ENCODE measurements around the gene PCDH12. TPM values are rescaled to one million over a fixed set of nuclear protein-coding genes. Genes with fewer than 3 reads are reported as not detected.

Gene PCDH12
- polyA plus RNA-seq, 1 donor from 2014 or later = not detected

- Histone ChIP-seq H3F3A (ENCODE audit: insufficient read depth, low read length, poor library complexity, severe bottlenecking) (no peaks in the 10 kb centered on the region), H2AFZ (ENCODE audit: low read depth, low read length) (no peak overlapping the region), H3K27me3 (ENCODE audit: insufficient read depth, low read depth, low read length) (no peaks in the 10 kb centered on the region), H3K27ac (ENCODE audit: low read length) (no peak overlapping the region), H3K4me3 (ENCODE audit: low read length) (no peak overlapping the region), H4K20me1 (ENCODE audit: insufficient read depth) (no peaks in the 10 kb centered on the region), H3K9me2 (ENCODE audit: insufficient read depth, low read length) (no peaks in the 10 kb centered on the region), H3K36me3 (ENCODE audit: insufficient read depth, low read length) (no peaks in the 10 kb centered on the region), H3K4me2 (ENCODE audit: low read length) (no peak overlapping the region), H3K9me3 (ENCODE audit: low read length) (no peaks in the 10 kb centered on the region), H3K79me2 (replicated peaks; ENCODE audit: insufficient read depth, low read length) (no peaks in the 10 kb centered on the region), H3K9ac (ENCODE audit: low read length) (no peak overlapping the region)
- TF ChIP-seq RAD21 (conservative IDR thresholded peaks at IDR 0.05) = no peak
- TF ChIP-seq EZH2 (IDR thresholded peaks at IDR 0.05; ENCODE audit: borderline replicate concordance, insufficient read depth, low read length, poor library complexity, severe bottlenecking) = no peak
- TF ChIP-seq TAF1 (IDR thresholded peaks at IDR 0.05; ENCODE audit: low read depth) = no peak
- no peak for TF ChIP-seq POLR2AphosphoS5 (IDR thresholded peaks at IDR 0.05)
- TF ChIP-seq CTCF (IDR thresholded peaks at IDR 0.05; ENCODE audit: poor library complexity, severe bottlenecking) = no peak
- TF ChIP-seq EP300 (conservative IDR thresholded peaks at IDR 0.05; ENCODE audit: poor library complexity, severe bottlenecking) = no peak
- TF ChIP-seq, protein P1, sequence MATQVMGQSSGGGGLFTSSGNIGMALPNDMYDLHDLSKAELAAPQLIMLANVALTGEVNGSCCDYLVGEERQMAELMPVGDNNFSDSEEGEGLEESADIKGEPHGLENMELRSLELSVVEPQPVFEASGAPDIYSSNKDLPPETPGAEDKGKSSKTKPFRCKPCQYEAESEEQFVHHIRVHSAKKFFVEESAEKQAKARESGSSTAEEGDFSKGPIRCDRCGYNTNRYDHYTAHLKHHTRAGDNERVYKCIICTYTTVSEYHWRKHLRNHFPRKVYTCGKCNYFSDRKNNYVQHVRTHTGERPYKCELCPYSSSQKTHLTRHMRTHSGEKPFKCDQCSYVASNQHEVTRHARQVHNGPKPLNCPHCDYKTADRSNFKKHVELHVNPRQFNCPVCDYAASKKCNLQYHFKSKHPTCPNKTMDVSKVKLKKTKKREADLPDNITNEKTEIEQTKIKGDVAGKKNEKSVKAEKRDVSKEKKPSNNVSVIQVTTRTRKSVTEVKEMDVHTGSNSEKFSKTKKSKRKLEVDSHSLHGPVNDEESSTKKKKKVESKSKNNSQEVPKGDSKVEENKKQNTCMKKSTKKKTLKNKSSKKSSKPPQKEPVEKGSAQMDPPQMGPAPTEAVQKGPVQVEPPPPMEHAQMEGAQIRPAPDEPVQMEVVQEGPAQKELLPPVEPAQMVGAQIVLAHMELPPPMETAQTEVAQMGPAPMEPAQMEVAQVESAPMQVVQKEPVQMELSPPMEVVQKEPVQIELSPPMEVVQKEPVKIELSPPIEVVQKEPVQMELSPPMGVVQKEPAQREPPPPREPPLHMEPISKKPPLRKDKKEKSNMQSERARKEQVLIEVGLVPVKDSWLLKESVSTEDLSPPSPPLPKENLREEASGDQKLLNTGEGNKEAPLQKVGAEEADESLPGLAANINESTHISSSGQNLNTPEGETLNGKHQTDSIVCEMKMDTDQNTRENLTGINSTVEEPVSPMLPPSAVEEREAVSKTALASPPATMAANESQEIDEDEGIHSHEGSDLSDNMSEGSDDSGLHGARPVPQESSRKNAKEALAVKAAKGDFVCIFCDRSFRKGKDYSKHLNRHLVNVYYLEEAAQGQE (IDR thresholded peaks at IDR 0.05; ENCODE audit: borderline replicate concordance) = no peak
- TF ChIP-seq SMC3 (conservative IDR thresholded peaks at IDR 0.05; ENCODE audit: poor library complexity) = no peak
- TF ChIP-seq MXI1 (conservative IDR thresholded peaks at IDR 0.05; ENCODE audit: poor library complexity, severe bottlenecking) = no peak
Measured at GRCh38 chr5:141997358-141997960, 39.5 kb upstream of the PCDH12 start.

- Histone ChIP-seq H3K9ac (ENCODE audit: low read length) (no peak overlapping the region), H3K27me3 (ENCODE audit: insufficient read depth, low read depth, low read length) (no peaks in the 10 kb centered on the region), H3K9me3 (ENCODE audit: low read length) (no peaks in the 10 kb centered on the region), H3K4me3 (ENCODE audit: low read length) (no peak overlapping the region), H3K9me2 (ENCODE audit: insufficient read depth, low read length) (no peaks in the 10 kb centered on the region), H3K27ac (ENCODE audit: low read length) (no peak overlapping the region), H3K36me3 (ENCODE audit: insufficient read depth, low read length) (no peaks in the 10 kb centered on the region), H2AFZ (ENCODE audit: low read depth, low read length) (no peak overlapping the region), H3F3A (ENCODE audit: insufficient read depth, low read length, poor library complexity, severe bottlenecking) (no peaks in the 10 kb centered on the region), H4K20me1 (ENCODE audit: insufficient read depth) (no peaks in the 10 kb centered on the region), H3K79me2 (replicated peaks; ENCODE audit: insufficient read depth, low read length) (no peaks in the 10 kb centered on the region), H3K4me2 (ENCODE audit: low read length) (no peak overlapping the region)
- TF ChIP-seq TAF1 (IDR thresholded peaks at IDR 0.05; ENCODE audit: low read depth) (no peak), CTCF (IDR thresholded peaks at IDR 0.05; ENCODE audit: poor library complexity, severe bottlenecking) (no peak), RAD21 (conservative IDR thresholded peaks at IDR 0.05) (no peak), EP300 (conservative IDR thresholded peaks at IDR 0.05; ENCODE audit: poor library complexity, severe bottlenecking) (no peak), MXI1 (conservative IDR thresholded peaks at IDR 0.05; ENCODE audit: poor library complexity, severe bottlenecking) (no peak), SMC3 (conservative IDR thresholded peaks at IDR 0.05; ENCODE audit: poor library complexity) (no peak), EZH2 (IDR thresholded peaks at IDR 0.05; ENCODE audit: borderline replicate concordance, insufficient read depth, low read length, poor library complexity, severe bottlenecking) (no peak), POLR2AphosphoS5 (IDR thresholded peaks at IDR 0.05) (no peak)
- TF ChIP-seq, protein P1 (IDR thresholded peaks at IDR 0.05; ENCODE audit: borderline replicate concordance) = no peak
Measured at GRCh38 chr5:141995656-141996055, 37.7 kb upstream of the PCDH12 start.

Measured in neural cell (in vitro differentiated cells).